Adrenal gland (tissue), 5 donors: ENCODE measurements around the gene LALBA.

Source experiments
- CTCF ChIP-seq, 6 experiments: fragments of 450-650 bp in 4 of 6; fragments of 200-600 bp in 2 of 6; sonication (generic) in 1 of 6; IDR thresholded peaks; 1 replicate in 5 of 6; 2 replicates in 1 of 6; pipeline versions ENCODE4 v1.5.1 to v1.8.0; 2016 to 2021; ENCODE audit warnings: antibody characterized with exemption in 6 of 6, mild to moderate bottlenecking in 2 of 6, moderate library complexity in 1 of 6
- POLR2A ChIP-seq, 2 donors: fragments of 450-650 bp; IDR thresholded peaks; one replicate each; pipeline ENCODE4 v1.6.1; 2017; ENCODE audit warnings: antibody characterized with exemption in 2 of 2, mild to moderate bottlenecking in 2 of 2, moderate library complexity in 1 of 2
- donor health status: DM: no; HTN: no; CAD: no.

GRCh38 chr12:48615681-48616080 lies 45.8 kb upstream of the LALBA start:
- TF ChIP-seq CTCF (IDR thresholded peaks at IDR 0.05) (no peak), POLR2A (IDR thresholded peaks at IDR 0.05) (no peak)
